ENCODE results near the gene EIF3L.

The EIF3L gene

GRCh38 chr22:37905534-37906363 lies 56.5 kb downstream of the EIF3L start, which contains the start of gene MICALL1:
MICALL1 (plus strand) TSS chr22:37906297; CDS start chr22:37906423, 126 bp downstream.
- peak; percentile 75 for DNase-seq (ENCODE audit: low read depth)

- no peak for DNase-seq (ENCODE audit: low read depth)
These were observed 57.3 kb downstream of the EIF3L start for GRCh38 chr22:37906364-37907008.

- peak; percentile 53 for DNase-seq (ENCODE audit: low read depth)
These were observed 58.1 kb downstream of the EIF3L start for GRCh38 chr22:37907036-37907954.

- no peak for DNase-seq (ENCODE audit: low read depth)
These were observed 60.5 kb downstream of the EIF3L start for GRCh38 chr22:37909766-37910165.

- DNase-seq (ENCODE audit: low read depth): no peak
These were observed 61.9 kb downstream of the EIF3L start for GRCh38 chr22:37910890-37911672.

GRCh38 chr22:37911697-37912096 lies 62.5 kb downstream of the EIF3L start:
- DNase-seq (ENCODE audit: low read depth): no peak

- DNase-seq (ENCODE audit: low read depth): no peak
These were observed 63.0 kb downstream of the EIF3L start for GRCh38 chr22:37912171-37912570.

- DNase-seq (ENCODE audit: low read depth): no peak
These were observed 64.1 kb downstream of the EIF3L start for GRCh38 chr22:37913233-37913721.

GRCh38 chr22:37916311-37916710 lies 67.1 kb downstream of the EIF3L start:
- DNase-seq (ENCODE audit: low read depth): no peak

- no peak for DNase-seq (ENCODE audit: low read depth)
These were observed 68.8 kb downstream of the EIF3L start for GRCh38 chr22:37917874-37918548.

GRCh38 chr22:37918580-37919270 lies 69.5 kb downstream of the EIF3L start:
- DNase-seq (ENCODE audit: low read depth): no peak

GRCh38 chr22:37920126-37920525 lies 70.9 kb downstream of the EIF3L start:
- DNase-seq (ENCODE audit: low read depth): no peak

- no peak for DNase-seq (ENCODE audit: low read depth)
These were observed 73.0 kb downstream of the EIF3L start for GRCh38 chr22:37922191-37922590.

GRCh38 chr22:37923927-37924326 lies 74.7 kb downstream of the EIF3L start:
- DNase-seq (ENCODE audit: low read depth): no peak

- DNase-seq (ENCODE audit: low read depth): no peak
These were observed 75.3 kb downstream of the EIF3L start for GRCh38 chr22:37924386-37925065.

GRCh38 chr22:37925330-37925729 lies 76.1 kb downstream of the EIF3L start:
- no peak for DNase-seq (ENCODE audit: low read depth)

GRCh38 chr22:37925767-37926166 lies 76.5 kb downstream of the EIF3L start:
- no peak for DNase-seq (ENCODE audit: low read depth)

GRCh38 chr22:37926358-37926757 lies 77.1 kb downstream of the EIF3L start:
- DNase-seq (ENCODE audit: low read depth): no peak

Measured in iris pigment epithelial cell (primary cell).